HEK293 (cell line): ENCODE data around the gene SLC25A47.

Experiments
- GLIS1 ChIP-seq: fragments of 450-650 bp; formaldehyde crosslinking; IDR thresholded peaks from 2 replicates; pipeline ENCODE4 v1.5.1; 2016; ENCODE audit warnings: missing biosample characterization, missing genetic modification characterization
- KLF10 ChIP-seq: fragments of 450-650 bp; IDR thresholded peaks from 2 replicates; pipeline ENCODE4 v1.5.1; 2018; ENCODE audit warnings: missing biosample characterization, mild to moderate bottlenecking, missing genetic modification characterization
- PRDM1 ChIP-seq: fragments of 450-650 bp; formaldehyde crosslinking; IDR thresholded peaks from 2 replicates; pipeline ENCODE4; 2016; ENCODE audit warnings: missing biosample characterization, missing genetic modification characterization
- PRDM6 ChIP-seq: fragments of 450-650 bp; formaldehyde crosslinking; IDR thresholded peaks from 2 replicates; pipeline ENCODE4 v1.5.1; 2017; ENCODE audit warnings: missing biosample characterization, missing genetic modification characterization
- SALL2 ChIP-seq: fragments of 450-650 bp; formaldehyde crosslinking; IDR thresholded peaks from 2 replicates; pipeline ENCODE4 v1.5.0; 2017; ENCODE audit warnings: missing biosample characterization, mild to moderate bottlenecking, missing genetic modification characterization, borderline replicate concordance
- TSHZ1 ChIP-seq: fragments of 450-650 bp; formaldehyde crosslinking; IDR thresholded peaks from 2 replicates; pipeline ENCODE4 v1.5.1; 2016; ENCODE audit warnings: missing biosample characterization, missing genetic modification characterization, borderline replicate concordance
- ZBTB17 ChIP-seq: fragments of 450-650 bp; formaldehyde crosslinking; IDR thresholded peaks from 2 replicates; pipeline ENCODE4 v1.5.1; 2016; ENCODE audit warnings: missing biosample characterization, missing genetic modification characterization
- ZBTB49 ChIP-seq: fragments of 450-650 bp; formaldehyde crosslinking; IDR thresholded peaks from 2 replicates; pipeline ENCODE4 v1.5.1; 2016; ENCODE audit warnings: missing biosample characterization, missing genetic modification characterization, low read depth
- ZFP41 ChIP-seq: fragments of 450-650 bp; formaldehyde crosslinking; IDR thresholded peaks from 2 replicates; pipeline ENCODE4 v1.5.1; 2016; ENCODE audit warnings: missing biosample characterization, missing genetic modification characterization, borderline replicate concordance
- ZFP69B ChIP-seq: fragments of 450-650 bp; formaldehyde crosslinking; IDR thresholded peaks from 2 replicates; pipeline ENCODE4 v1.5.1; 2016; ENCODE audit warnings: missing biosample characterization, missing genetic modification characterization
- ZNF112 ChIP-seq: fragments of 450-650 bp; formaldehyde crosslinking; IDR thresholded peaks from 2 replicates; pipeline ENCODE4 v1.5.0; 2017; ENCODE audit warnings: missing biosample characterization, missing genetic modification characterization
- ZNF2 ChIP-seq: fragments of 450-650 bp; formaldehyde crosslinking; IDR thresholded peaks from 2 replicates; pipeline ENCODE4 v1.5.1; 2016; ENCODE audit warnings: missing biosample characterization, missing genetic modification characterization
- ZNF221 ChIP-seq: fragments of 450-650 bp; formaldehyde crosslinking; IDR thresholded peaks from 2 replicates; pipeline ENCODE4 v1.5.1; 2017; ENCODE audit warnings: missing biosample characterization, missing genetic modification characterization, borderline replicate concordance
- ZNF280D ChIP-seq: fragments of 450-650 bp; formaldehyde crosslinking; IDR thresholded peaks from 2 replicates; pipeline ENCODE4 v1.5.1; 2016; ENCODE audit warnings: missing biosample characterization, missing genetic modification characterization
- ZNF394 ChIP-seq: fragments of 450-650 bp; formaldehyde crosslinking; IDR thresholded peaks from 2 replicates; pipeline ENCODE4 v1.5.1; 2016; ENCODE audit warnings: missing biosample characterization, missing genetic modification characterization, mild to moderate bottlenecking, moderate library complexity, borderline replicate concordance
- ZNF548 ChIP-seq: fragments of 450-650 bp; formaldehyde crosslinking; IDR thresholded peaks from 2 replicates; pipeline ENCODE4 v1.5.1; 2016; ENCODE audit warnings: missing biosample characterization, missing genetic modification characterization
- ZNF549 ChIP-seq: fragments of 450-650 bp; IDR thresholded peaks from 2 replicates; pipeline ENCODE4 v1.5.1; 2018; ENCODE audit warnings: missing biosample characterization, missing genetic modification characterization, mild to moderate bottlenecking, inconsistent platforms, moderate library complexity
- ZNF558 ChIP-seq: fragments of 450-650 bp; formaldehyde crosslinking; IDR thresholded peaks from 2 replicates; pipeline ENCODE4 v1.5.1; 2016; ENCODE audit warnings: missing biosample characterization, missing genetic modification characterization
- ZNF600 ChIP-seq: fragments of 450-650 bp; formaldehyde crosslinking; IDR thresholded peaks from 2 replicates; pipeline ENCODE4 v1.5.1; 2016; ENCODE audit warnings: missing biosample characterization, missing genetic modification characterization
- ZNF623 ChIP-seq: fragments of 450-650 bp; formaldehyde crosslinking; IDR thresholded peaks from 2 replicates; pipeline ENCODE4 v1.5.1; 2016; ENCODE audit warnings: missing biosample characterization, missing genetic modification characterization
- ZNF747 ChIP-seq: fragments of 450-650 bp; formaldehyde crosslinking; IDR thresholded peaks from 2 replicates; pipeline ENCODE4 v1.5.1; 2016; ENCODE audit warnings: missing biosample characterization, missing genetic modification characterization
- ZNF777 ChIP-seq: fragments of 450-650 bp; formaldehyde crosslinking; IDR thresholded peaks from 2 replicates; pipeline ENCODE4 v1.5.1; 2017; ENCODE audit warnings: missing biosample characterization, missing genetic modification characterization, borderline replicate concordance
- ZSCAN16 ChIP-seq: fragments of 450-650 bp; formaldehyde crosslinking; IDR thresholded peaks from 2 replicates; pipeline ENCODE4 v1.5.1; 2016; ENCODE audit warnings: missing biosample characterization, missing genetic modification characterization
- TF ChIP-seq, protein P1 (sequence below): fragments of 450-650 bp; formaldehyde crosslinking; IDR thresholded peaks from 2 replicates; pipeline ENCODE4 v1.5.1; 2017; ENCODE audit warnings: missing biosample characterization, mild to moderate bottlenecking, missing genetic modification characterization, moderate library complexity
- TF ChIP-seq, protein P2 (sequence below): fragments of 450-650 bp; formaldehyde crosslinking; IDR thresholded peaks from 2 replicates; pipeline ENCODE4 v1.5.1; 2016; ENCODE audit warnings: missing biosample characterization, missing genetic modification characterization

Gene SLC25A47

DNA sequence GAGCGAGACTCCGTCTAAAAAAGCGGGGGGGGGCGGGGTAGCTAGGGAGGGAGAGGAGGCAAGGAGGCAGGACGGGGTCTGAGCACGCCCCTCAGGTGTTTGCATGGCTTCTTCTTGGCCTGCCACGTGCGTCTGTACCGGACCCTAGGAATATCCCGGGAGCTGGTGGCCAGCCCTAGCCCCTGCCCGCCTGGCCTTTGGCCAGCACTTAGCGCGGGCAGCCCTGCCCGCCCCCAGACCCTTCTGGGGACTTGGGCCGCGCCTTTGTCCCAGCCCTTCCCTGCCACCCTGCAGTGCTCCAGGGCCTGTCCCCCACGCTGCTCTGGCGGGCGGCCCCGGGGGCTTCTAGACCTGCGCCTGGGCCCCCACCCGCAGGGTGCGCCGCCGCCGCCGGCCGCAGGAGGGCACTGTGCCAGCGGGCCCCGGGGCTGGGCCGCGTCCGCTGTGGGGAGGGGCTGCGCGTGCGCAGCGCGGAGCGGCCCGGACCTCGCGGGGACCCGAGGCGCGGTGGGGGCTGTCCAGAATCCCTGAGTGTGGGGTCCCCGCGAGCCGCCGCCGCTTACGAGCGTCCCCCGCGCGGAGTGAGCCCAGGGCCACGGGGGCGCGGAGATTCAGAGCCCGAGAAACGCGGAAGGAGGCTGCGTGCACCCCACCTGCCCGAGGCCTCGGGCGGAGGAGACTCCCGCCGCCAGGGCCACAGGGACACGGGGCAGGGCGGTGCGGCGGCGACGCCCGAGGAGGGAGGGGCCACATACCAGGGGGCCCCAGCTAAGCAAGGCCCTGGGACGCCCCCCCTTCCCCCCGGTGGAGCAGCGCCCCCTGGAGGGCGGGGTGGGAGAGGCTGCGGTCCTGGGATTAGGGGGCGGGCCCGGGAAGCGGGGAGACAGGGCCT lies 37.9 kb upstream of the SLC25A47 start (continued):
- TF ChIP-seq PRDM6 (tag by site-specific recombination) = no peak
- TF ChIP-seq, protein P1, sequence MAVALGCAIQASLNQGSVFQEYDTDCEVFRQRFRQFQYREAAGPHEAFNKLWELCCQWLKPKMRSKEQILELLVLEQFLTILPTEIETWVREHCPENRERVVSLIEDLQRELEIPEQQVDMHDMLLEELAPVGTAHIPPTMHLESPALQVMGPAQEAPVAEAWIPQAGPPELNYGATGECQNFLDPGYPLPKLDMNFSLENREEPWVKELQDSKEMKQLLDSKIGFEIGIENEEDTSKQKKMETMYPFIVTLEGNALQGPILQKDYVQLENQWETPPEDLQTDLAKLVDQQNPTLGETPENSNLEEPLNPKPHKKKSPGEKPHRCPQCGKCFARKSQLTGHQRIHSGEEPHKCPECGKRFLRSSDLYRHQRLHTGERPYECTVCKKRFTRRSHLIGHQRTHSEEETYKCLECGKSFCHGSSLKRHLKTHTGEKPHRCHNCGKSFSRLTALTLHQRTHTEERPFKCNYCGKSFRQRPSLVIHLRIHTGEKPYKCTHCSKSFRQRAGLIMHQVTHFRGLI = 0 out of 2 replicates have a peak, but pooled peaks have one; percentile 14
- TF ChIP-seq PRDM1 = no peak
- no peak for TF ChIP-seq ZNF548 (tag by site-specific recombination)
- TF ChIP-seq ZNF221 = no peak
- TF ChIP-seq ZNF777 (tag by site-specific recombination) = no peak
- peak; percentile 78 for TF ChIP-seq GLIS1 (tag by site-specific recombination)
- no peak for TF ChIP-seq ZFP41
- no peak for TF ChIP-seq ZNF394
- TF ChIP-seq, protein P2, sequence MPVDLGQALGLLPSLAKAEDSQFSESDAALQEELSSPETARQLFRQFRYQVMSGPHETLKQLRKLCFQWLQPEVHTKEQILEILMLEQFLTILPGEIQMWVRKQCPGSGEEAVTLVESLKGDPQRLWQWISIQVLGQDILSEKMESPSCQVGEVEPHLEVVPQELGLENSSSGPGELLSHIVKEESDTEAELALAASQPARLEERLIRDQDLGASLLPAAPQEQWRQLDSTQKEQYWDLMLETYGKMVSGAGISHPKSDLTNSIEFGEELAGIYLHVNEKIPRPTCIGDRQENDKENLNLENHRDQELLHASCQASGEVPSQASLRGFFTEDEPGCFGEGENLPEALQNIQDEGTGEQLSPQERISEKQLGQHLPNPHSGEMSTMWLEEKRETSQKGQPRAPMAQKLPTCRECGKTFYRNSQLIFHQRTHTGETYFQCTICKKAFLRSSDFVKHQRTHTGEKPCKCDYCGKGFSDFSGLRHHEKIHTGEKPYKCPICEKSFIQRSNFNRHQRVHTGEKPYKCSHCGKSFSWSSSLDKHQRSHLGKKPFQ (tag by site-specific recombination) = no peak
- no peak for TF ChIP-seq SALL2
- TF ChIP-seq KLF10 (tag by site-specific recombination) = peak; percentile 35; the same call in 1 of the 2 replicates
- TF ChIP-seq ZNF112 (tag by site-specific recombination) = no peak
- TF ChIP-seq ZBTB49 (tag by site-specific recombination) = no peak
- TF ChIP-seq ZFP69B (tag by site-specific recombination) = peak; percentile 89
- peak; percentile 15; the same call in 1 of the 2 replicates for TF ChIP-seq ZBTB17 (tag by site-specific recombination)
- TF ChIP-seq ZSCAN16 (tag by site-specific recombination) = 0 out of 2 replicates have a peak, but pooled peaks have one; percentile 64
- TF ChIP-seq ZNF747 (tag by site-specific recombination) = no peak
- no peak; the same call in 1 of the 2 replicates for TF ChIP-seq TSHZ1 (tag by site-specific recombination)
- no peak for TF ChIP-seq ZNF558 (tag by site-specific recombination)
- no peak for TF ChIP-seq ZNF600 (tag by site-specific recombination)
- no peak for TF ChIP-seq ZNF623 (tag by site-specific recombination)
- TF ChIP-seq ZNF549 (tag by site-specific recombination) = no peak
- peak; percentile 69 for TF ChIP-seq ZNF2 (tag by site-specific recombination)
- TF ChIP-seq ZNF280D (tag by site-specific recombination) = no peak
